GM21825 (cell line): Measurements from ENCODE around the gene ATP9B.
"Not testable (repeated sequence)": the region's sequence is repeated elsewhere in the genome, so short reads cannot be mapped to it uniquely, and the experiment has no call there.

ENCODE experiments used
- ATAC-seq: cut with Tn5 transposase; IDR thresholded peaks from one replicate; pipeline ENCODE4 v1.9.1; 2021; ENCODE audit warnings: mild to moderate bottlenecking, moderate library complexity; ENCODE audit not compliant: unreplicated experiment

Gene ATP9B

GRCh38 chr18:79069717-79070151, 540 bp downstream of the ATP9B start:
- ATAC-seq = no peak

GRCh38 chr18:79070486-79070885, 1.3 kb downstream of the ATP9B start:
- ATAC-seq = no peak

GRCh38 chr18:79071037-79071436, 1.8 kb downstream of the ATP9B start:
- no peak for ATAC-seq

GRCh38 chr18:79071503-79072210, 2.5 kb downstream of the ATP9B start:
- ATAC-seq = no peak

- not testable (repeated sequence) for ATAC-seq
These were observed 3.5 kb downstream of the ATP9B start for GRCh38 chr18:79072655-79073054.

GRCh38 chr18:79077181-79077580, 8.0 kb downstream of the ATP9B start:
- no peak for ATAC-seq

- ATAC-seq = not testable (repeated sequence)
These were observed 9.6 kb downstream of the ATP9B start for GRCh38 chr18:79078791-79079190.

GRCh38 chr18:79092874-79093273, 23.7 kb downstream of the ATP9B start:
- ATAC-seq = no peak

- ATAC-seq = no peak
These were observed 24.8 kb downstream of the ATP9B start for GRCh38 chr18:79093986-79094385.

- no peak for ATAC-seq
These were observed 26.0 kb downstream of the ATP9B start for GRCh38 chr18:79095216-79095615.

GRCh38 chr18:79100944-79101343, 31.8 kb downstream of the ATP9B start:
- no peak for ATAC-seq

GRCh38 chr18:79102886-79103285, 33.7 kb downstream of the ATP9B start:
- no peak for ATAC-seq

- ATAC-seq = no peak
These were observed 34.9 kb downstream of the ATP9B start for GRCh38 chr18:79104137-79104536.

- no peak for ATAC-seq
These were observed 36.3 kb downstream of the ATP9B start for GRCh38 chr18:79105455-79105854.

- ATAC-seq = no peak
These were observed 36.9 kb downstream of the ATP9B start for GRCh38 chr18:79106084-79106483.

- no peak for ATAC-seq
These were observed 38.7 kb downstream of the ATP9B start for GRCh38 chr18:79107886-79108285.

- no peak for ATAC-seq
These were observed 39.5 kb downstream of the ATP9B start for GRCh38 chr18:79108549-79109215.

- no peak for ATAC-seq
These were observed 42.3 kb downstream of the ATP9B start for GRCh38 chr18:79111483-79111882.

GRCh38 chr18:79117385-79117784, 48.2 kb downstream of the ATP9B start:
- no peak for ATAC-seq

- ATAC-seq = no peak
These were observed 48.6 kb downstream of the ATP9B start for GRCh38 chr18:79117788-79118187.

- ATAC-seq = no peak
These were observed 49.6 kb downstream of the ATP9B start for GRCh38 chr18:79118797-79119196.

GRCh38 chr18:79121746-79122474, 52.7 kb downstream of the ATP9B start:
- no peak for ATAC-seq
